HEK293 (cell line): ENCODE results near the gene TCF20.
A peak's percentile ranks its signal among the peaks of the same experiment; 100 is the strongest.

Experiments used
- CTCF ChIA-PET: fragments of 350-600 bp; formaldehyde crosslinking; extraction: SDS; loops from one replicate; lab custom pipeline; 2021; ENCODE audit warnings: antibody characterized with exemption; lab: Yijun Ruan, JAX
- POLR2A ChIA-PET: fragments of 300-600 bp; formaldehyde crosslinking; extraction: SDS; loops from one replicate; lab custom pipeline; 2020; ENCODE audit warnings: antibody characterized with exemption, inconsistent platforms; lab: Yijun Ruan, JAX
- H3K27ac ChIP-seq: fragments of 200-500 bp; sonication (Bioruptor generic); 2 replicates; pipeline ENCODE4 v1.5.1; 2014; ENCODE audit warnings: low read depth, low read length, control low read depth, inconsistent platforms; ENCODE audit errors: extremely low read depth
- H3K36me3 ChIP-seq, 2 experiments: fragments of 200-500 bp in 1 of 2; sonication (Bioruptor generic) in 1 of 2; 1 replicate in 1 of 2; 2 replicates in 1 of 2; pipeline ENCODE4 v1.5.1; 2014 to 2017; ENCODE audit warnings: inconsistent platforms in 2 of 2, low read length in 2 of 2; ENCODE audit not compliant: control insufficient read depth in 2 of 2, insufficient read depth in 1 of 2
- H3K4me1 ChIP-seq: fragments of 200-500 bp; sonication (Bioruptor generic); 2 replicates; pipeline ENCODE4 v1.5.1; 2014; ENCODE audit warnings: mild to moderate bottlenecking, low read length, inconsistent platforms; ENCODE audit not compliant: control insufficient read depth, insufficient read depth
- H3K4me3 ChIP-seq: 2 replicates; pipeline ENCODE4 v1.5.1; 2011; ENCODE audit warnings: low read depth, mild to moderate bottlenecking, control low read depth, low read length, moderate library complexity
- H3K9me3 ChIP-seq: fragments of 200-500 bp; sonication (Bioruptor generic); 2 replicates; pipeline ENCODE4 v1.5.1; 2014; ENCODE audit warnings: low read depth, low read length, inconsistent platforms; ENCODE audit not compliant: control insufficient read depth, insufficient read depth
- GLIS1 ChIP-seq: fragments of 450-650 bp; formaldehyde crosslinking; IDR thresholded peaks from 2 replicates; pipeline ENCODE4 v1.5.1; 2016; ENCODE audit warnings: missing biosample characterization, missing genetic modification characterization
- GLIS2 ChIP-seq: fragments of 450-650 bp; formaldehyde crosslinking; IDR thresholded peaks from 2 replicates; pipeline ENCODE4 v1.5.1; 2016; ENCODE audit warnings: missing biosample characterization, missing genetic modification characterization
- KLF8 ChIP-seq: fragments of 450-650 bp; formaldehyde crosslinking; IDR thresholded peaks from 2 replicates; pipeline ENCODE4 v1.5.1; 2016; ENCODE audit warnings: missing biosample characterization, missing genetic modification characterization
- SCRT2 ChIP-seq: fragments of 450-650 bp; formaldehyde crosslinking; IDR thresholded peaks from 2 replicates; pipeline ENCODE4 v1.5.1; 2016; ENCODE audit warnings: missing biosample characterization, missing genetic modification characterization
- TSHZ1 ChIP-seq: fragments of 450-650 bp; formaldehyde crosslinking; IDR thresholded peaks from 2 replicates; pipeline ENCODE4 v1.5.1; 2016; ENCODE audit warnings: missing biosample characterization, missing genetic modification characterization, borderline replicate concordance
- ZFP41 ChIP-seq: fragments of 450-650 bp; formaldehyde crosslinking; IDR thresholded peaks from 2 replicates; pipeline ENCODE4 v1.5.1; 2016; ENCODE audit warnings: missing biosample characterization, missing genetic modification characterization, borderline replicate concordance
- ZNF274 ChIP-seq, 2 experiments: fragments of 200-500 bp in 1 of 2; fragments of 450-650 bp in 1 of 2; sonication (Bioruptor generic) in 1 of 2; formaldehyde crosslinking in 1 of 2; IDR thresholded peaks; 2 replicates each; pipeline versions ENCODE4 v1.5.1 to v1.6.1; 2014 to 2016; ENCODE audit warnings: borderline replicate concordance in 1 of 2, inconsistent platforms in 1 of 2, low read length in 1 of 2, missing biosample characterization in 1 of 2, missing genetic modification characterization in 1 of 2
- ZNF426 ChIP-seq: fragments of 450-650 bp; formaldehyde crosslinking; IDR thresholded peaks from 2 replicates; pipeline ENCODE4 v1.5.1; 2017; ENCODE audit warnings: missing biosample characterization, missing genetic modification characterization, mild to moderate bottlenecking, inconsistent platforms, moderate library complexity
- ZNF621 ChIP-seq: fragments of 450-650 bp; formaldehyde crosslinking; IDR thresholded peaks from 2 replicates; pipeline ENCODE4 v1.5.1; 2017; ENCODE audit warnings: missing biosample characterization, missing genetic modification characterization
- ZNF664 ChIP-seq: fragments of 450-650 bp; formaldehyde crosslinking; IDR thresholded peaks from 2 replicates; pipeline ENCODE4 v1.5.1; 2016; ENCODE audit warnings: missing biosample characterization, missing genetic modification characterization
- ZNF747 ChIP-seq: fragments of 450-650 bp; formaldehyde crosslinking; IDR thresholded peaks from 2 replicates; pipeline ENCODE4 v1.5.1; 2016; ENCODE audit warnings: missing biosample characterization, missing genetic modification characterization
- ZXDB ChIP-seq: fragments of 450-650 bp; formaldehyde crosslinking; IDR thresholded peaks from 2 replicates; pipeline ENCODE4 v1.5.1; 2016; ENCODE audit warnings: missing biosample characterization, missing genetic modification characterization
- TF ChIP-seq, protein P1 (sequence below): fragments of 450-650 bp; formaldehyde crosslinking; IDR thresholded peaks from 2 replicates; pipeline ENCODE4 v1.5.1; 2017; ENCODE audit warnings: missing biosample characterization, missing genetic modification characterization
- TF ChIP-seq, protein P2 (sequence below): fragments of 450-650 bp; formaldehyde crosslinking; IDR thresholded peaks from 2 replicates; pipeline ENCODE4 v1.5.0; 2017; ENCODE audit warnings: missing biosample characterization, missing genetic modification characterization, borderline replicate concordance
- TF ChIP-seq, protein P3 (sequence below): fragments of 450-650 bp; formaldehyde crosslinking; IDR thresholded peaks from 2 replicates; pipeline ENCODE4 v1.5.1; 2016; ENCODE audit warnings: missing biosample characterization, missing genetic modification characterization

The TCF20 gene

DNA sequence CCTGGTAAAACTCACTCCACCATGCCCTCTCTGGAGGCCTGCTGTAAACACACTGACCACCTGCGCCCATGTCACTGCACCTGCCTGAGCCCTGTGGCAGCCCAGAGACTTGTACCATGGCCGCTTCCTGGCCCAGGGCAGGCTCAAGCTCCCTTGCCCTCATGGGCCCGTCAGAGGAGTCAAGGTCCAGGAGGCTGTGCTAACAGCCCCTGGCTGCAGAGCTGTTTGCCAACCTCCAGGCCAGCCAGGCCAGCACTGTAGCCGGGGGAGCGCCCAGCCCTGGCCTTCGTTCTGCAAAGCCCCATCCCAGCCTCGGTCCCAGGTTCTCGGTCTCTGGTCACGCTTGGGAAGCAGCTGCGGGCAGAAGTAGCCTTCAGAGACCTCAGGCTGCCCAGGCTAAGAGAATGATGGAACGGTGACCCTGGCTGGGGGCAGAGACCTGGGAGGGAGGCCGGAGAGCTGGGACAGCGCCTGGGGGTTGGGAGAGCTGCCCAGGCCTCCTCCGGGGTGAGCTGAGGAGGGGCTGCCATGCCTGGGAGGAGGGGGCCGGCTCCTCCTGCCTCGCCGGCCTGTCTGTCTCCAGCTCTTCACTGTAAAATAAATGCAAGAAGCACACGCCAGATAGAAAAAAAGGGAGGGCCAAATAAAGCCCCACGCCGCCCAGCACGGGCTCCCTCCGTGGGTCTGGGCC, 11.9 kb upstream of the TCF20 start:
- Histone ChIP-seq H3K4me3 (no peak overlapping the region), H3K9me3 (no peaks in the 10 kb centered on the region), H3K4me1 (no peaks in the 10 kb centered on the region; the same call in 1 of the 2 replicates), H3K36me3 (no peaks in the 10 kb centered on the region), H3K27ac (no peak overlapping the region)
- POLR2A ChIA-PET, result no interaction called here
- CTCF ChIA-PET, result interaction anchor here (0.5 to 0.6 kb wide), 3 partner anchors 43 to 108 kb away, joined by 3 to 7 read pairs (median 3); no protein-coding TSS in a partner anchor
- TF ChIP-seq ZNF747 (tag by site-specific recombination), result no peak
- no peak for TF ChIP-seq GLIS1 (tag by site-specific recombination)
- TF ChIP-seq, protein P1, sequence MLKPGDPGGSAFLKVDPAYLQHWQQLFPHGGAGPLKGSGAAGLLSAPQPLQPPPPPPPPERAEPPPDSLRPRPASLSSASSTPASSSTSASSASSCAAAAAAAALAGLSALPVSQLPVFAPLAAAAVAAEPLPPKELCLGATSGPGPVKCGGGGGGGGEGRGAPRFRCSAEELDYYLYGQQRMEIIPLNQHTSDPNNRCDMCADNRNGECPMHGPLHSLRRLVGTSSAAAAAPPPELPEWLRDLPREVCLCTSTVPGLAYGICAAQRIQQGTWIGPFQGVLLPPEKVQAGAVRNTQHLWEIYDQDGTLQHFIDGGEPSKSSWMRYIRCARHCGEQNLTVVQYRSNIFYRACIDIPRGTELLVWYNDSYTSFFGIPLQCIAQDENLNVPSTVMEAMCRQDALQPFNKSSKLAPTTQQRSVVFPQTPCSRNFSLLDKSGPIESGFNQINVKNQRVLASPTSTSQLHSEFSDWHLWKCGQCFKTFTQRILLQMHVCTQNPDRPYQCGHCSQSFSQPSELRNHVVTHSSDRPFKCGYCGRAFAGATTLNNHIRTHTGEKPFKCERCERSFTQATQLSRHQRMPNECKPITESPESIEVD (tag by site-specific recombination), result no peak
- no peak for TF ChIP-seq KLF8 (tag by site-specific recombination)
- TF ChIP-seq ZNF426 (tag by site-specific recombination), result no peak
- no peak for TF ChIP-seq GLIS2
- TF ChIP-seq ZNF664 (tag by site-specific recombination), result no peak
- no peak for TF ChIP-seq ZFP41 (tag by site-specific recombination)
- TF ChIP-seq ZNF274 (IDR thresholded peaks at IDR 0.05; ENCODE audit: low read length), result no peak
- TF ChIP-seq ZNF274 (tag by site-specific recombination; IDR thresholded peaks at IDR 0.05; ENCODE audit: borderline replicate concordance), result no peak
- no peak for TF ChIP-seq ZXDB
- TF ChIP-seq TSHZ1 (tag by site-specific recombination), result no peak
- TF ChIP-seq, protein P2, sequence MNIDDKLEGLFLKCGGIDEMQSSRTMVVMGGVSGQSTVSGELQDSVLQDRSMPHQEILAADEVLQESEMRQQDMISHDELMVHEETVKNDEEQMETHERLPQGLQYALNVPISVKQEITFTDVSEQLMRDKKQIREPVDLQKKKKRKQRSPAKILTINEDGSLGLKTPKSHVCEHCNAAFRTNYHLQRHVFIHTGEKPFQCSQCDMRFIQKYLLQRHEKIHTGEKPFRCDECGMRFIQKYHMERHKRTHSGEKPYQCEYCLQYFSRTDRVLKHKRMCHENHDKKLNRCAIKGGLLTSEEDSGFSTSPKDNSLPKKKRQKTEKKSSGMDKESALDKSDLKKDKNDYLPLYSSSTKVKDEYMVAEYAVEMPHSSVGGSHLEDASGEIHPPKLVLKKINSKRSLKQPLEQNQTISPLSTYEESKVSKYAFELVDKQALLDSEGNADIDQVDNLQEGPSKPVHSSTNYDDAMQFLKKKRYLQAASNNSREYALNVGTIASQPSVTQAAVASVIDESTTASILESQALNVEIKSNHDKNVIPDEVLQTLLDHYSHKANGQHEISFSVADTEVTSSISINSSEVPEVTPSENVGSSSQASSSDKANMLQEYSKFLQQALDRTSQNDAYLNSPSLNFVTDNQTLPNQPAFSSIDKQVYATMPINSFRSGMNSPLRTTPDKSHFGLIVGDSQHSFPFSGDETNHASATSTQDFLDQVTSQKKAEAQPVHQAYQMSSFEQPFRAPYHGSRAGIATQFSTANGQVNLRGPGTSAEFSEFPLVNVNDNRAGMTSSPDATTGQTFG (tag by site-specific recombination), result no peak
- no peak for TF ChIP-seq SCRT2 (tag by site-specific recombination)

GRCh38 chr22:42281706-42282251, 11.3 kb upstream of the TCF20 start:
- no peaks in the 10 kb centered on the region for H3K9me3 ChIP-seq
- H3K36me3 ChIP-seq, result no peaks in the 10 kb centered on the region
- POLR2A ChIA-PET, result no interaction called here
- H3K27ac ChIP-seq, result no peak overlapping the region
- no peak overlapping the region for H3K4me3 ChIP-seq
- no peak for TF ChIP-seq ZNF621 (tag by site-specific recombination)
- TF ChIP-seq, protein P3, sequence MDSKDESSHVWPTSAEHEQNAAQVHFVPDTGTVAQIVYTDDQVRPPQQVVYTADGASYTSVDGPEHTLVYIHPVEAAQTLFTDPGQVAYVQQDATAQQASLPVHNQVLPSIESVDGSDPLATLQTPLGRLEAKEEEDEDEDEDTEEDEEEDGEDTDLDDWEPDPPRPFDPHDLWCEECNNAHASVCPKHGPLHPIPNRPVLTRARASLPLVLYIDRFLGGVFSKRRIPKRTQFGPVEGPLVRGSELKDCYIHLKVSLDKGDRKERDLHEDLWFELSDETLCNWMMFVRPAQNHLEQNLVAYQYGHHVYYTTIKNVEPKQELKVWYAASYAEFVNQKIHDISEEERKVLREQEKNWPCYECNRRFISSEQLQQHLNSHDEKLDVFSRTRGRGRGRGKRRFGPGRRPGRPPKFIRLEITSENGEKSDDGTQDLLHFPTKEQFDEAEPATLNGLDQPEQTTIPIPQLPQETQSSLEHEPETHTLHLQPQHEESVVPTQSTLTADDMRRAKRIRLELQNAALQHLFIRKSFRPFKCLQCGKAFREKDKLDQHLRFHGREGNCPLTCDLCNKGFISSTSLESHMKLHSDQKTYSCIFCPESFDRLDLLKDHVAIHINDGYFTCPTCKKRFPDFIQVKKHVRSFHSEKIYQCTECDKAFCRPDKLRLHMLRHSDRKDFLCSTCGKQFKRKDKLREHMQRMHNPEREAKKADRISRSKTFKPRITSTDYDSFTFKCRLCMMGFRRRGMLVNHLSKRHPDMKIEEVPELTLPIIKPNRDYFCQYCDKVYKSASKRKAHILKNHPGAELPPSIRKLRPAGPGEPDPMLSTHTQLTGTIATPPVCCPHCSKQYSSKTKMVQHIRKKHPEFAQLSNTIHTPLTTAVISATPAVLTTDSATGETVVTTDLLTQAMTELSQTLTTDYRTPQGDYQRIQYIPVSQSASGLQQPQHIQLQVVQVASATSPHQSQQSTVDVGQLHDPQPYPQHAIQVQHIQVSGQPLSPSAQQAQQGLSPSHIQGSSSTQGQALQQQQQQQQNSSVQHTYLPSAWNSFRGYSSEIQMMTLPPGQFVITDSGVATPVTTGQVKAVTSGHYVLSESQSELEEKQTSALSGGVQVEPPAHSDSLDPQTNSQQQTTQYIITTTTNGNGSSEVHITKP, result peak; percentile 56; the same call in 1 of the 2 replicates
- TF ChIP-seq, all 188 proteins: peak for 1
- CTCF ChIA-PET, result interaction anchor here (0.5 to 1.5 kb wide), 3 partner anchors 42 to 155 kb away, joined by 3 to 8 read pairs (median 7); no protein-coding TSS in a partner anchor
- no peaks in the 10 kb centered on the region; the same call in 1 of the 2 replicates for H3K4me1 ChIP-seq
